Adrenal gland (tissue), 12 donors: ENCODE data around the gene CAMTA1. TPM values are rescaled to one million over a fixed set of nuclear protein-coding genes. Genes with fewer than 3 reads are reported as not detected.

ENCODE experiments used
- DNase-seq, 7 donors: peaks; one replicate each; pipeline ENCODE4 v3.0.0-alpha.2; 2019 to 2020
- H3K27ac ChIP-seq, 5 donors: fragments of 200-600 bp; sonication (generic) in 4 of 5; 1 replicate in 3 of 5; 2 replicates in 2 of 5; pipeline versions ENCODE4 v1.5.1 to v1.8.0; 2016 to 2020; ENCODE audit warnings: mild to moderate bottlenecking in 1 of 5
- H3K27me3 ChIP-seq: fragments of 200-600 bp; 2 replicates; pipeline ENCODE4 v1.8.0; 2021
- H3K36me3 ChIP-seq, 2 donors: fragments of 200-600 bp; replicated peaks in 1 of 2; 1 replicate in 1 of 2; 2 replicates in 1 of 2; pipeline versions ENCODE4 v1.5.1 to v1.8.0; 2018 to 2022
- H3K4me1 ChIP-seq, 2 donors: fragments of 200-600 bp; replicated peaks in 1 of 2; 1 replicate in 1 of 2; 2 replicates in 1 of 2; pipeline versions ENCODE4 v1.5.1 to v1.8.0; 2018 to 2021
- H3K4me3 ChIP-seq, 4 donors: fragments of 200-600 bp; sonication (generic) in 3 of 4; one replicate each; pipeline ENCODE4 v1.5.1; 2016 to 2018
- H3K9me3 ChIP-seq, 3 donors: fragments of 200-600 bp; sonication (generic) in 1 of 3; replicated peaks in 1 of 3; 1 replicate in 2 of 3; 2 replicates in 1 of 3; pipeline versions ENCODE4 v1.5.1 to v1.8.0; 2016 to 2021
- CTCF ChIP-seq, 6 experiments: fragments of 450-650 bp in 4 of 6; fragments of 200-600 bp in 2 of 6; sonication (generic) in 1 of 6; IDR thresholded peaks; 1 replicate in 5 of 6; 2 replicates in 1 of 6; pipeline versions ENCODE4 v1.5.1 to v1.8.0; 2016 to 2021; ENCODE audit warnings: antibody characterized with exemption in 6 of 6, mild to moderate bottlenecking in 2 of 6, moderate library complexity in 1 of 6
- POLR2A ChIP-seq, 2 donors: fragments of 450-650 bp; IDR thresholded peaks; one replicate each; pipeline ENCODE4 v1.6.1; 2017; ENCODE audit warnings: antibody characterized with exemption in 2 of 2, mild to moderate bottlenecking in 2 of 2, moderate library complexity in 1 of 2
- WGBS, 4 donors: extraction: QIAGEN DNeasy Blood & Tissue Kit in 2 of 4; methylation state at CpG; one replicate each; pipeline versions ENCODE4 v1.1.5 to v1.1.7; 2013 to 2017; 5-methylcytosine and 5-hydroxymethylcytosine counted together
- intact Hi-C, 2 donors: fragments of 100-400 bp; cut with DNase I; formaldehyde crosslinking; loops; one replicate each; pipeline versions ENCODE4 v1.14.1 to v1.15.0; 2022 to 2023
- polyA plus RNA-seq, 3 donors: library from polyadenylated mRNA; stranded (reverse); fragments of 200-250 nt in 2 of 3; fragments of 350-450 nt in 1 of 3; fragmentation: Illumina TruSeq in 1 of 3; extraction: RNeasy Lipid Tissue Mini Kit (QIAGEN cat#74804) in 1 of 3; gene quantifications; one replicate each; pipeline ENCODE4 v1.2.3, GENCODE V29; 2013 to 2014
- total RNA-seq, 9 donors: library from RNA; depleted of rRNA in 4 of 9; stranded (reverse); fragments of >200 nt in 4 of 9; fragments of 120-200 nt in 1 of 9; fragmentation: NEBNext Ultra II Directional in 1 of 9; extraction: Animal tissue kit (Norgen Biotek cat#: 25700) in 1 of 9; gene quantifications; one replicate each; pipeline versions ENCODE4 v1.1.0 to v1.2.4, GENCODE V29; 2013 to 2023
- donor health status: healthy with polysubstance abuse.
- donor health status: Bipolar disorder and iron deficiency.
- donor health status: DM: yes; HTN: yes; CAD: no.
- donor health status: DM: no; HTN: no; CAD: no.
- donor health status: DM: no; HTN: no; CAD: no.
- donor health status: DM: yes; HTN: yes; CAD: no.

The CAMTA1 gene
- total and polyA plus RNA-seq, 12 donors = 62.9 to 141 (median 96.9) TPM

DNA sequence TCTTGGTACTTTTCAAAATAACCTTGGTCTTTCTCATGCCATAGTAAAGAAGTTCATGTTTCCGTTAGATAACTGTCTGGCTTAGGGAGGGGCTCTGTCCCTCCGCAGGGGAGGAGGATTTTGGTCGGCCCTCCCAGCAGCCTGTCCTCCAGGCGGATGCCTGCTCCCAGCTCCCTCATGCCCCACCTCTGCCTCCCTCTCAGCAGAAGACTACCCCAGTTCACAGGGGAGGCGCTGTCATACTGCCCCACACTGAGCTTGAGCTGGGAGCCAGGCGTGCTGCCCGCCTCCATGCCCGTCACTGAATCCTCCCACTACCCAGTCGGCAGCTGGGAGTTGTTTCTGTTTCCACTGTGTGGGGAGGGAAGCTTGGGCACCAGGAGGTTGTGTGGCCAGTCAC, 127.3 kb downstream of the CAMTA1 start:
- no peaks in the 10 kb centered on the region for H3K36me3 ChIP-seq
- 71 to 83% (median 74%) methylated on average over 6 to 9 of the region's 9 CpGs for WGBS, 4 donors
- TF ChIP-seq POLR2A (IDR thresholded peaks at IDR 0.05) = no peak
- no peak for TF ChIP-seq CTCF (IDR thresholded peaks at IDR 0.05)
- H3K4me3 ChIP-seq = no peak overlapping the region
- intact Hi-C loops = no loop called here
- no peaks in the 10 kb centered on the region for H3K27me3 ChIP-seq
- H3K9me3 ChIP-seq = no peaks in the 10 kb centered on the region
- DNase-seq = no peak
- H3K4me1 ChIP-seq = no peaks in the 10 kb centered on the region
- peak overlapping the region in 1 of 5 donors; percentile 50 for H3K27ac ChIP-seq

DNA sequence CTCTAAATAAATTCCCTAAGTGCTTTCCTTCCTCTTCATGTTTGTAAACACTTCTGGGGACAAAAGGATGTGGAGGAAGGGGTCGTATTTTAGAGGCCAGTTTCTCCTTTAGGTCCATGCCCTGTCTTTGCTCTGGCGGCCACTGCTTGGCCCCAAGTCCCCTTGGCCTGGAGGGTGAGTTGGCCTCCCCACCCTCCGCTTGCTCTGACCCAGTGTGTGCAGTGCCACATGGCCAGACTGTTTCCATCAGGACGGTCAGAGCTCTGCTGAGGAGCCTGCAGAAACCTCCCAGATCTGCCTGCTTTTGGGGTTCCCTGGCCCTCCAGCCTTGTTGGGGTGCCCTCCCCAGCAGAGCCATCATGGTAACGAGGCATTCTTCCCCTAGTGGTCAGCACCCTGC, 127.8 kb downstream of the CAMTA1 start:
- Histone ChIP-seq H3K9me3 (no peaks in the 10 kb centered on the region), H3K36me3 (no peaks in the 10 kb centered on the region), H3K27ac (no peak overlapping the region), H3K27me3 (no peaks in the 10 kb centered on the region), H3K4me1 (no peaks in the 10 kb centered on the region), H3K4me3 (no peak overlapping the region)
- intact Hi-C loops = no loop called here
- TF ChIP-seq POLR2A (IDR thresholded peaks at IDR 0.05) (no peak), CTCF (IDR thresholded peaks at IDR 0.05) (no peak)
- 75 to 90% (median 86%) methylated on average over 4 to 5 of the region's 5 CpGs for WGBS, 4 donors
- DNase-seq = peak in 1 of 7 donors; percentile 13

- no peaks in the 10 kb centered on the region for H3K4me1 ChIP-seq
- intact Hi-C loops = no loop called here
- no peaks in the 10 kb centered on the region for H3K27me3 ChIP-seq
- H3K36me3 ChIP-seq = no peaks in the 10 kb centered on the region
- H3K27ac ChIP-seq = no peak overlapping the region
- 77 to 81% (median 79%) methylated on average over 9 of the region's 9 CpGs for WGBS, 4 donors
- TF ChIP-seq CTCF (IDR thresholded peaks at IDR 0.05) (no peak), POLR2A (IDR thresholded peaks at IDR 0.05) (no peak)
- H3K4me3 ChIP-seq = no peak overlapping the region
- no peak for DNase-seq
- H3K9me3 ChIP-seq = no peaks in the 10 kb centered on the region
Measured at GRCh38 chr1:6914706-6915105, 129.5 kb downstream of the CAMTA1 start.

DNA sequence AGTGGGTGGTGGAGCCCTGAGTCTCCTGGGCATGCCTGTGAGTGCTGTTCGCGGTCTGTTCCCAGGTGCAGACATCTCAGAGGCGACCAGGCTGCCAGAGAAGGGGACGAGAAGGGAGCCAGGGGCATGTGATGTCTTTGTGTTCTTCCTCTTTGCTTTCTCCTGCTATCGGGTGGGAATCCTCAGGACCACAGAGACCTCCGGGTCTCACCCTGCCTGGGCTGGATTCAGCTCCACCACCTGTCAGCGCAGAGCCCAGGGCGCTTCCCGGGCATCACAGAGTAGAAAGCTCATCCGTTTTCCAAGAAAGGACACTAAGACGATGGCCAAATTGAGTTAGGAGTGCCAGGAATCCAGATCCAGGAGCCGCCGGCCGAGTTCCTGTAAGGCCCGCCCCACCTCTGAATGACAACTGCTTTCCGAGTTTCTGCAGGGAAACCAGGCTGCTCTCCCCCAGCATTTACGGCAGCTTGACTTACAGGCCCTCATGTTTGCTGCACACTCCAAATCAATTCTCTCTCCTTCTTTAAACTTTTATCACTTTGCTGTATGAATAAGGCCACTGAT, 130.8 kb downstream of the CAMTA1 start:
- no peaks in the 10 kb centered on the region for H3K36me3 ChIP-seq
- no peaks in the 10 kb centered on the region for H3K9me3 ChIP-seq
- no peak for DNase-seq
- no peaks in the 10 kb centered on the region for H3K27me3 ChIP-seq
- H3K4me1 ChIP-seq = no peaks in the 10 kb centered on the region
- intact Hi-C loops = no loop called here
- H3K4me3 ChIP-seq = no peak overlapping the region
- no peak overlapping the region for H3K27ac ChIP-seq
- WGBS, 4 donors = 87 to 94% (median 90%) methylated on average over 4 to 17 of the region's 17 CpGs
- TF ChIP-seq POLR2A (IDR thresholded peaks at IDR 0.05) (no peak), CTCF (IDR thresholded peaks at IDR 0.05) (no peak)
